Large intestine (tissue), 3 donors: ENCODE data around the gene ZNF497. TPM values are rescaled to one million over a fixed set of nuclear protein-coding genes. Genes with fewer than 3 reads are reported as not detected.

Experiments
- DNase-seq, 2 donors: peaks; one replicate each; pipeline versions ENCODE4 v3.0.0 to v3.0.0-alpha.2; 2013
- H3K27ac ChIP-seq: one replicate; pipeline ENCODE4 v1.5.1; 2013; ENCODE audit warnings: low read length
- H3K27me3 ChIP-seq: 2 replicates; pipeline ENCODE4 v1.6.1; 2013; ENCODE audit warnings: low read length; ENCODE audit not compliant: control insufficient read depth, insufficient read depth
- H3K36me3 ChIP-seq: 2 replicates; pipeline ENCODE4 v1.6.1; 2013; ENCODE audit warnings: low read length; ENCODE audit not compliant: control insufficient read depth, insufficient read depth
- H3K4me1 ChIP-seq: one replicate; pipeline ENCODE4 v1.6.1; 2013; ENCODE audit warnings: low read length; ENCODE audit not compliant: control insufficient read depth, insufficient read depth
- H3K4me3 ChIP-seq: one replicate; pipeline ENCODE4 v1.5.1; 2013; ENCODE audit warnings: low read length
- H3K9me3 ChIP-seq: one replicate; pipeline ENCODE4 v1.6.1; 2013; ENCODE audit warnings: mild to moderate bottlenecking, low read depth, low read length, moderate library complexity; ENCODE audit not compliant: control insufficient read depth
- WGBS: methylation state at CpG from one replicate; pipeline ENCODE4 v1.1.5; 2013; ENCODE audit warnings: low lambda C conversion rate; ENCODE audit not compliant: insufficient coverage; 5-methylcytosine and 5-hydroxymethylcytosine counted together
- polyA plus RNA-seq: library from polyadenylated mRNA; unstranded; fragments of 120-200 nt; gene quantifications from one replicate; pipeline ENCODE4 v1.2.1, GENCODE V29; 2013

ZNF497 gene
- polyA plus RNA-seq, 1 donor: 2.1 TPM

DNA sequence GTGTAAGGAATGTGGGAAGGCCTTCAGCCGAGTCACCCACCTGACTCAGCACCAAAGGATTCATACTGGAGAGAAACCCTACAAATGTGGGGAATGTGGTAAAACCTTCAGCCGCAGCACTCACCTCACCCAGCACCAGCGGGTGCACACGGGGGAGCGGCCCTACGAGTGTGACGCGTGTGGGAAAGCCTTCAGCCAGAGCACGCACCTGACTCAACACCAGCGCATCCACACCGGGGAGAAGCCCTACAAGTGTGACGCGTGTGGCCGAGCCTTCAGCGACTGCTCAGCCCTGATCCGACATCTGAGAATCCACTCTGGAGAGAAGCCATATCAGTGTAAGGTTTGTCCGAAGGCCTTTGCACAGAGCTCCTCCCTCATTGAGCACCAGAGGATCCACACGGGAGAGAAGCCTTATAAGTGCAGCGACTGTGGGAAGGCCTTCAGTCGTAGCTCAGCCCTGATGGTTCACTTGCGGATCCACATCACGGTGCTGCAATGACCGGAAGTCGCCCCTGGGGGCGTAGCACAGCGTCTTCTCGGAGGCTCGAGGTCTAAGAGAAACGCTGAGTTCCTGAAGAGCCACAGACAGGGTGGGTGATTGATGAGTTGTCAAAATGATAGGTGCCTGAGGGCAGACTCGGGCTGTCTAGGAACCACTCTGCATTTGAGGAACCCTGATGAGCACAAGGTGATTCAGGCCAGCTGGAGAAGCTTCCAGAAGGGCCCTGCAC is 23.6 kb downstream of the ZNF497 start:
- no peak for DNase-seq
- H3K36me3 ChIP-seq: peaks cover 47% of the 10 kb centered on the region

DNA sequence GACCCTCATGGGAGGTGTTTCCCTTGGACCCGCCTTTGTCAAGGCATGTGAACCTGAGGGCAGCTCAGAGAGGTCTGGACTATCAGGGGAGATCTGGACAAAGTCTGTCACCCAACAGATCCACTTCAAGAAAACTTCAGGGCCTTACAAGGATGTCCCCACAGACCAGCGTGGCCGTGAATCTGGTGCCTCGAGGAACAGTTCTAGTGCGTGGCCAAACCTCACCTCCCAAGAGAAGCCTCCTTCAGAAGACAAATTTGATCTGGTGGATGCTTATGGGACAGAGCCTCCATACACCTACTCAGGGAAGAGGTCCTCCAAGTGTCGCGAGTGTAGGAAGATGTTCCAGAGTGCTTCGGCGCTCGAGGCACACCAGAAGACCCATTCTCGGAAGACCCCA is 24.2 kb downstream of the ZNF497 start:
- DNase-seq: no peak
- H3K27ac ChIP-seq: no peak overlapping the region
- no peaks in the 10 kb centered on the region for H3K27me3 ChIP-seq
- H3K9me3 ChIP-seq: peaks cover 4% of the 10 kb centered on the region
- no peak overlapping the region for H3K4me3 ChIP-seq
- peaks cover 47% of the 10 kb centered on the region for H3K36me3 ChIP-seq
- H3K4me1 ChIP-seq: no peaks in the 10 kb centered on the region
- WGBS: no CpG with 5 or more reads among the region's 11 CpGs

More for the DNA sequence above, 23.6 kb downstream of the ZNF497 start:
- no peak overlapping the region for H3K27ac ChIP-seq
- no peak overlapping the region for H3K4me3 ChIP-seq
- WGBS: no CpG with 5 or more reads among the region's 30 CpGs
- peaks cover 4% of the 10 kb centered on the region for H3K9me3 ChIP-seq
- H3K27me3 ChIP-seq: no peaks in the 10 kb centered on the region
- no peaks in the 10 kb centered on the region for H3K4me1 ChIP-seq

- H3K4me1 ChIP-seq: no peaks in the 10 kb centered on the region
- no peaks in the 10 kb centered on the region for H3K27me3 ChIP-seq
- no CpG with 5 or more reads among the region's 4 CpGs for WGBS
- H3K9me3 ChIP-seq: peaks cover 4% of the 10 kb centered on the region
- no peak overlapping the region for H3K27ac ChIP-seq
- peaks cover 47% of the 10 kb centered on the region for H3K36me3 ChIP-seq
- no peak overlapping the region for H3K4me3 ChIP-seq
- DNase-seq: no peak
Observed at GRCh38 chr19:58336820-58337219, 25.7 kb downstream of the ZNF497 start.

DNA sequence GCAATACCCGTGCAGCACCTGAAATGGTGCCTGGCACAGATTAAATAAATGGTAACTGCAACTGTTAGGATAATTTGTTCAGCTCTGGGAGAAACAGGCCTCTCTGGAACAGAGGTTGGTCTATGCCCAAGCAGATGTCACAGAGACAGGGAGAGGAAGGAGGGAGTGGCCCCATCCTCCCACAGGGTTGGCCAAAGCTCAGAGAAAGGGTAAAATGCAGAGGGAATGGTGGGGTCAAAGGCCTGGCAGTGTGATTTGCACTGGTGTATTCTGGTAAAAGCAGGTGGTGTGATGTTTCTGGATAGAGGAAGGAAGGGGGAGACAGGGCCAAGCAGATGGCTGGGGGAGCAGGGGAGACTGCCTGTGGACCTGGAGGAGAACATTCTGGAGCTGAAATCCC is 26.3 kb downstream of the ZNF497 start:
- peaks cover 47% of the 10 kb centered on the region for H3K36me3 ChIP-seq
- DNase-seq: no peak
- peaks cover 4% of the 10 kb centered on the region for H3K9me3 ChIP-seq
- no peaks in the 10 kb centered on the region for H3K4me1 ChIP-seq
- WGBS: no CpG with 5 or more reads among the region's 1 CpG
- no peaks in the 10 kb centered on the region for H3K27me3 ChIP-seq
- H3K27ac ChIP-seq: no peak overlapping the region
- no peak overlapping the region for H3K4me3 ChIP-seq

DNA sequence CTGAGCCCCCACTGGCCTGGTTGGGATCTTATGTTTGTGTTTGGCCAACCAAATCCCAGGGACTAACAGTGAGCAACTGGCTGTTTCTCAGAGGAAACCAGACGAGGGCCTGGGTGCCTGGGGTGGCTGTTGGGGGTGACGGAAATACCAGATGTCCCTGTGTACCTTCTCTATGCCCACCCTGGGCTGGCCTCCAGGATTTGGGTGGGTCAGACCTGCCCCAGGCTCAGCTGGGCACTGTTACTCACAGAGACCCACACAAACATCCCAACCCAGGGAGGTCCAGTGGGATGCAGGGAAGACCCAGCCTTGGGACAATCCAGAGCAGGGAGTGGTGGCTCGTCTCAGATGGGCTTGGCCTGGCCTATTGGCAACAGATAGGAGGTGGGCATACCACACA is 26.9 kb downstream of the ZNF497 start:
- Histone ChIP-seq H3K4me1 (no peaks in the 10 kb centered on the region), H3K27me3 (no peaks in the 10 kb centered on the region), H3K36me3 (peaks cover 47% of the 10 kb centered on the region), H3K27ac (no peak overlapping the region), H3K9me3 (peaks cover 4% of the 10 kb centered on the region), H3K4me3 (no peak overlapping the region)
- WGBS: no CpG with 5 or more reads among the region's 3 CpGs
- no peak for DNase-seq

DNA sequence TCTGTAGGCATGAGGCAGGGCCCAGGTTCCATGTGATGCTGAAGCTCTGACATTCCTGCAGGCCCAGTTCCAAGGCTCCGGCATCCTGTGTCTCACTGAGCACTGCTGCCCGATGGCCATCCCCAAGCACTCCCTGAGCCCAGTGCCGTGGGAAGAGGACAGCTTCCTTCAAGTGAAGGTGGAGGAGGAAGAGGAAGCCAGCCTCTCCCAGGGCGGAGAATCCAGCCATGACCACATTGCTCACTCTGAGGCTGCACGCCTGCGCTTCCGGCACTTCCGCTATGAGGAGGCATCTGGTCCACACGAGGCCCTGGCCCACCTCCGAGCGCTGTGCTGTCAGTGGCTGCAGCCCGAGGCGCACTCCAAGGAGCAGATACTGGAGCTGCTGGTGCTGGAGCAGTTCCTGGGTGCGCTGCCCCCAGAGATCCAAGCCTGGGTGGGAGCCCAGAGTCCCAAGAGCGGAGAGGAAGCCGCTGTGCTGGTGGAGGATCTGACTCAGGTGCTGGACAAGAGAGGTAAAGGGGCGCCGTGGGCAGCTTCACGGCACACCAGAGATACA is 27.8 kb downstream of the ZNF497 start:
- Histone ChIP-seq H3K4me1 (no peaks in the 10 kb centered on the region), H3K27ac (no peak overlapping the region), H3K36me3 (peaks cover 46% of the 10 kb centered on the region), H3K27me3 (no peaks in the 10 kb centered on the region), H3K9me3 (peaks cover 4% of the 10 kb centered on the region), H3K4me3 (no peak overlapping the region)
- DNase-seq: no peak
- no CpG with 5 or more reads among the region's 19 CpGs for WGBS

- Histone ChIP-seq H3K36me3 (peaks cover 26% of the 10 kb centered on the region), H3K9me3 (no peaks in the 10 kb centered on the region), H3K4me3 (no peak overlapping the region), H3K4me1 (peaks cover 6% of the 10 kb centered on the region), H3K27me3 (no peaks in the 10 kb centered on the region), H3K27ac (no peak overlapping the region)
- WGBS: no CpG with 5 or more reads among the region's 1 CpG
- DNase-seq: no peak
Observed at GRCh38 chr19:58332697-58333096, 29.9 kb downstream of the ZNF497 start.

DNA sequence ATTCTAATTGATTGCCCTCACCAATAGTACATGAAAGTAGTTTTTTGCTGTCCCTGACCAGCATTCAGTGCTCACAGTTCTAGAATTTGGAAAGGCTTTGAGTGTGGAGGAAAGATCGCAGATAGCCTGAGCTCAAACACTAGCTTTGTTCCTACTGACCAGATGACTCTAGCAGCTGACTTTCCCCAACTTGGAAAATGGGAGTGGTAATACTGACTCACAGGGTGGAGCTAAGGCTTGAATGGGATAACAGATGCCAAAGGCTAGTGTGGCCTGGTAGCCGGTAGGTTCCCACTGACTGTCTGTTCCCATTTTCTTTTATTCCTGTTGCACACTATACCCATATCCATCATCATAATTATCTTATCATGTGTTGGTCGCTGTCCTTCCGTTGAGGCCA is 32.1 kb downstream of the ZNF497 start:
- Histone ChIP-seq H3K4me3 (no peak overlapping the region), H3K27me3 (no peaks in the 10 kb centered on the region), H3K27ac (no peak overlapping the region), H3K36me3 (peaks cover 10% of the 10 kb centered on the region), H3K9me3 (no peaks in the 10 kb centered on the region), H3K4me1 (peaks cover 9% of the 10 kb centered on the region)
- DNase-seq: no peak
- no CpG with 5 or more reads among the region's 4 CpGs for WGBS

- H3K9me3 ChIP-seq: no peaks in the 10 kb centered on the region
- peaks cover 16% of the 10 kb centered on the region for H3K4me1 ChIP-seq
- 77% methylated on average over 2 of the region's 10 CpGs for WGBS
- no peak overlapping the region for H3K27ac ChIP-seq
- DNase-seq: no peak
- no peaks in the 10 kb centered on the region for H3K36me3 ChIP-seq
- no peak overlapping the region for H3K4me3 ChIP-seq
- H3K27me3 ChIP-seq: no peaks in the 10 kb centered on the region
Observed at GRCh38 chr19:58328999-58329398, 33.6 kb downstream of the ZNF497 start.

DNA sequence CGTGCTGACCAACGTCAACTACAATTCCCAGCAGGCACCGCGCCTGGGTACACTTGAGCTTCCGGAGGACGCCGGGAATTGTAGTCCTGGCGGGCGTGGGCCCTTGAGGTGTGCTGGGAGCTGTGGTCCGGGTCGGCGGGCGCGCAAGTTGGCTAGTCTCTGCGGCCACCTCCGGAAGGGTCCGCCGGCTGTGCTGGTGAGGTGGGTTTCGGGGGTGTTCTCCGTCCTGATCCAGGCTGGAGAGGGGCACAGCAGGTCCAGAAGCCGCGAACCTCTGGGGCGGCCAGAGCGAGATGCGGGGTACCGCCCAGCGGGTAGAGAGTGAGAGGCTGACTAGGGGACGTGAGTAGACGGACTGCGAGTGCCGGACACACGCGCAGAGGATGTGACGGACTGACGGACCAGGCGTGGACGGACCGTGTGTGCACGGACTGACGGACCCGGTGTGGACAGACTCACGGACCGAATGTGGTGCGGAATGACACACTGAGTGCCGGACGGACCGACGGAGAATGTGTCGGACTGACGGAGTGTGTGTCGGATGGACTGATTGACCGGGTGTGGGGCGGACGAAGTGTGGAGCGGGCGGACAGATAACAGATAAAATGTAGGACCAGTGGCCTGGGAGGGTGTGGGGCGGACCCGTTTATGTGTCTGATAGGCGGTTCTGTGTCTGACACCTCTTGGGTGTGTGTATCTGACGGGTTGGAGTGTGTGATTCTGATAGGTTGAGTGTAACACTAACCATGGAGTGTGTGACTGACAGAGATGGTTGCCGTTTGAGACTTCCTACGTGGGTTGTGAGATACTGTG is 35.4 kb downstream of the ZNF497 start, which contains the start of gene ZSCAN22:
Gene ZSCAN22, plus strand, starts transcription at position 81 of the 813 bp plus-strand sequence. CDS start 7,809 bp downstream, outside the sequence.
- Histone ChIP-seq H3K27ac (peak within 1 kb of the TSS; percentile 86), H3K4me3 (peak within 1 kb of the TSS; percentile 84), H3K36me3 (no peaks in the 10 kb centered on the region), H3K27me3 (no peaks in the 10 kb centered on the region), H3K4me1 (peaks cover 16% of the 10 kb centered on the region), H3K9me3 (no peaks in the 10 kb centered on the region)
- WGBS: no CpG with 5 or more reads among the region's 62 CpGs
- DNase-seq: peak; percentile 97 to 98
